Panc1 (cell line): ENCODE measurements around the gene STRA6. TPM values are rescaled to one million over a fixed set of nuclear protein-coding genes. Genes with fewer than 3 reads are reported as not detected.

Experiments used
- ATAC-seq: fragments of 200-7000 bp; cut with Tn5 transposase; 2 replicates; pipeline ENCODE4 v1.9.1; 2020; ENCODE audit warnings: mild to moderate bottlenecking, moderate library complexity
- BruUV-seq: library from RNA; stranded (reverse); fragments of 400-500 nt; replicated peaks from 2 replicates; lab custom pipeline; 2021; lab: Mats Ljungman, UMichigan
- CTCF ChIA-PET: fragments of 300-600 bp; sonication (Branson Sonifier 250); formaldehyde crosslinking; loops from one replicate; lab custom pipeline; 2022; ENCODE audit warnings: antibody characterized with exemption; lab: Charles Lee
- POLR2A ChIA-PET: fragments of 300-600 bp; sonication (Branson Sonifier 250); formaldehyde crosslinking; loops from one replicate; lab custom pipeline; 2022; ENCODE audit warnings: antibody characterized with exemption; lab: Charles Lee
- DNase-seq: peaks from one replicate; pipeline ENCODE4 v3.0.0-alpha.2; 2010; ENCODE audit warnings: low read depth, low spot score
- H3K27ac ChIP-seq: 2 replicates; pipeline ENCODE4 v1.5.1; 2011; ENCODE audit warnings: mild to moderate bottlenecking, low read length, inconsistent platforms
- H3K27me3 ChIP-seq: fragments of 200-500 bp; sonication (Bioruptor generic); 2 replicates; pipeline ENCODE4 v1.6.0; 2014; ENCODE audit warnings: low read length, inconsistent platforms; ENCODE audit not compliant: control insufficient read depth, insufficient read depth
- H3K36me3 ChIP-seq: fragments of 200-500 bp; sonication (Bioruptor generic); 2 replicates; pipeline ENCODE4 v1.5.1; 2014; ENCODE audit warnings: inconsistent platforms, mild to moderate bottlenecking, low read length, moderate library complexity; ENCODE audit not compliant: control insufficient read depth, insufficient read depth
- H3K4me1 ChIP-seq: 2 replicates; pipeline ENCODE4 v1.5.1; 2011; ENCODE audit warnings: inconsistent platforms, mild to moderate bottlenecking, low read length, moderate library complexity; ENCODE audit not compliant: control insufficient read depth, insufficient read depth
- H3K4me3 ChIP-seq, 2 experiments: 2 replicates each; pipeline ENCODE4 v1.5.1; 2011 to 2012; ENCODE audit warnings: low read depth in 2 of 2, low read length in 2 of 2, mild to moderate bottlenecking in 2 of 2, inconsistent platforms in 1 of 2, moderate library complexity in 1 of 2
- H3K9me3 ChIP-seq: fragments of 200-500 bp; sonication (Bioruptor generic); 2 replicates; pipeline ENCODE4 v1.5.1; 2014; ENCODE audit warnings: low read depth, mild to moderate bottlenecking, inconsistent platforms, low read length, moderate library complexity; ENCODE audit not compliant: control insufficient read depth, insufficient read depth
- CTCF ChIP-seq: fragments of 450-650 bp; IDR thresholded peaks from 2 replicates; pipeline ENCODE4 v1.5.1; 2017; ENCODE audit warnings: mild to moderate bottlenecking
- POLR2AphosphoS5 ChIP-seq: IDR thresholded peaks from 2 replicates; pipeline ENCODE4 v1.6.1; 2012; ENCODE audit warnings: mild to moderate bottlenecking, low read depth, low read length, moderate library complexity
- REST ChIP-seq, 2 experiments: IDR thresholded peaks; 2 replicates each; pipeline ENCODE4 v1.6.1; 2011 to 2012; ENCODE audit warnings: low read depth in 2 of 2, control low read depth in 1 of 2, low read length in 1 of 2, mild to moderate bottlenecking in 1 of 2, moderate library complexity in 1 of 2; ENCODE audit not compliant: insufficient read depth in 1 of 2
- SIN3A ChIP-seq: IDR thresholded peaks from 2 replicates; pipeline ENCODE4 v1.6.1; 2012; ENCODE audit warnings: low read depth, mild to moderate bottlenecking, low read length, moderate library complexity, borderline replicate concordance; ENCODE audit not compliant: insufficient read depth
- TCF7L2 ChIP-seq: IDR thresholded peaks from 2 replicates; pipeline ENCODE4 v1.6.1; 2011; ENCODE audit warnings: mild to moderate bottlenecking, low read depth, low read length, inconsistent platforms
- in situ Hi-C: cut with HindIII; loops from 2 replicates; pipeline ENCODE4 v1.10.0; 2016; ENCODE audit warnings: low sequenced_read_pairs, low pct_unique_long_range_greater_than_20kb
- intact Hi-C: fragments of 100-400 bp; cut with micrococcal nuclease; formaldehyde crosslinking; loops from one replicate; pipeline ENCODE4 v1.10.0; 2022; ENCODE audit not compliant: unreplicated experiment
- total RNA-seq: library from RNA; stranded (reverse); gene quantifications from one replicate; pipeline ENCODE4 v1.2.1, GENCODE V29; 2021; ENCODE audit not compliant: unreplicated experiment

Gene STRA6
- total RNA-seq, 1 experiment from 2014 or later, result 1.1 TPM

GRCh38 chr15:74194572-74195559, 7.7 kb downstream of the STRA6 start:
- Histone ChIP-seq H3K9me3 (no peaks in the 10 kb centered on the region), H3K27me3 (no peaks in the 10 kb centered on the region), H3K27ac (no peak overlapping the region), H3K36me3 (no peaks in the 10 kb centered on the region), H3K4me3 (no peak overlapping the region), H3K4me1 (peaks cover 2% of the 10 kb centered on the region; the same call in 1 of the 2 replicates)
- TF ChIP-seq SIN3A (no peak), CTCF (no peak), POLR2AphosphoS5 (no peak), TCF7L2 (no peak), REST (IDR thresholded peaks at IDR 0.05; ENCODE audit: insufficient read depth in 1 of 2, low read depth in 2 of 2, low read length in 1 of 2) (no peak)
- POLR2A ChIA-PET, result no interaction called here
- intact Hi-C loops (loop anchor here (5.0 kb wide), 1 partner anchor 107 kb away; no protein-coding TSS in a partner anchor), in situ Hi-C loops (no loop called here)
- DNase-seq (no peak), ATAC-seq (no peak)
- CTCF ChIA-PET, result no interaction called here
- BruUV-seq, result no TSS peak

- BruUV-seq, result no TSS peak
- no peaks in the 10 kb centered on the region for H3K27me3 ChIP-seq
- DNase-seq (no peak), ATAC-seq (no peak)
- in situ Hi-C loops (no loop called here), intact Hi-C loops (no loop called here)
- POLR2A ChIA-PET, result no interaction called here
- no peaks in the 10 kb centered on the region for H3K36me3 ChIP-seq
- peaks cover 2% of the 10 kb centered on the region; the same call in 1 of the 2 replicates for H3K4me1 ChIP-seq
- CTCF ChIA-PET, result no interaction called here
- H3K9me3 ChIP-seq, result no peaks in the 10 kb centered on the region
- no peak overlapping the region for H3K27ac ChIP-seq
- TF ChIP-seq SIN3A (no peak), POLR2AphosphoS5 (no peak)
- no peak overlapping the region for H3K4me3 ChIP-seq
Observed at GRCh38 chr15:74193905-74194304, 8.7 kb downstream of the STRA6 start.
